DND-41 (cell line): ENCODE results near the gene OR2V2.

Source experiments
- ATAC-seq: fragments of 200-7000 bp; cut with Tn5 transposase; 3 replicates; pipeline ENCODE4 v1.9.1; 2021; ENCODE audit warnings: low read depth; ENCODE audit not compliant: insufficient read depth
- DNase-seq: peaks from one replicate; pipeline ENCODE4 v3.0.0-alpha.2; 2020
- H2AFZ ChIP-seq: 2 replicates; pipeline ENCODE4 v1.6.0; 2012; ENCODE audit warnings: low read depth, low read length
- H3K27ac ChIP-seq: 2 replicates; pipeline ENCODE4 v1.5.1; 2012; ENCODE audit warnings: low read length, inconsistent platforms
- H3K27me3 ChIP-seq: fragments of 200-600 bp; sonication (generic); 2 replicates; pipeline ENCODE4 v1.6.0; 2012; ENCODE audit warnings: low read length, mild to moderate bottlenecking, inconsistent platforms; ENCODE audit not compliant: insufficient read depth, poor library complexity
- H3K36me3 ChIP-seq: 2 replicates; pipeline ENCODE4 v1.5.1; 2012; ENCODE audit warnings: low read length, inconsistent platforms; ENCODE audit not compliant: insufficient read depth
- H3K4me1 ChIP-seq: 2 replicates; pipeline ENCODE4 v1.5.1; 2012; ENCODE audit warnings: mild to moderate bottlenecking, low read length; ENCODE audit not compliant: insufficient read depth
- H3K4me2 ChIP-seq: 2 replicates; pipeline ENCODE4 v1.6.0; 2012; ENCODE audit warnings: mild to moderate bottlenecking, moderate library complexity, low read length, inconsistent platforms; ENCODE audit not compliant: insufficient read depth
- H3K4me3 ChIP-seq, 2 experiments: fragments of 200-600 bp in 1 of 2; shearing (Covaris generic) in 1 of 2; 2 replicates each; pipeline ENCODE4 v1.5.1; 2012 to 2016; ENCODE audit warnings: inconsistent platforms in 2 of 2, low read length in 2 of 2, mild to moderate bottlenecking in 2 of 2, low read depth in 1 of 2, moderate library complexity in 1 of 2
- H3K79me2 ChIP-seq: 2 replicates; pipeline ENCODE4 v1.6.0; 2012; ENCODE audit warnings: low read length, inconsistent platforms; ENCODE audit not compliant: insufficient read depth
- H3K9ac ChIP-seq: 2 replicates; pipeline ENCODE4 v1.6.0; 2012; ENCODE audit warnings: low read depth, mild to moderate bottlenecking, inconsistent platforms, low read length, moderate library complexity
- H3K9me3 ChIP-seq: 2 replicates; pipeline ENCODE4 v1.5.1; 2012; ENCODE audit warnings: low read length, moderate library complexity, mild to moderate bottlenecking, inconsistent platforms; ENCODE audit not compliant: insufficient read depth, severe bottlenecking
- H4K20me1 ChIP-seq: 2 replicates; pipeline ENCODE4 v1.6.0; 2012; ENCODE audit warnings: low read length; ENCODE audit not compliant: insufficient read depth
- EZH2 ChIP-seq: IDR thresholded peaks from 3 replicates; pipeline ENCODE4 v1.6.1; 2012; ENCODE audit warnings: borderline replicate concordance, low read depth, mild to moderate bottlenecking, moderate library complexity, low read length, inconsistent platforms; ENCODE audit not compliant: severe bottlenecking
- TF ChIP-seq, protein P1 (sequence below): IDR thresholded peaks from 2 replicates; pipeline ENCODE4 v1.5.1; 2012; ENCODE audit warnings: borderline replicate concordance, low read length, moderate library complexity, mild to moderate bottlenecking; ENCODE audit not compliant: poor library complexity, severe bottlenecking; ENCODE audit errors: extremely low read depth

OR2V2 gene

GRCh38 chr5:181198905-181199519 lies 51.6 kb downstream of the OR2V2 start:
- H3K27ac ChIP-seq, result no peak overlapping the region
- TF ChIP-seq, protein P1, sequence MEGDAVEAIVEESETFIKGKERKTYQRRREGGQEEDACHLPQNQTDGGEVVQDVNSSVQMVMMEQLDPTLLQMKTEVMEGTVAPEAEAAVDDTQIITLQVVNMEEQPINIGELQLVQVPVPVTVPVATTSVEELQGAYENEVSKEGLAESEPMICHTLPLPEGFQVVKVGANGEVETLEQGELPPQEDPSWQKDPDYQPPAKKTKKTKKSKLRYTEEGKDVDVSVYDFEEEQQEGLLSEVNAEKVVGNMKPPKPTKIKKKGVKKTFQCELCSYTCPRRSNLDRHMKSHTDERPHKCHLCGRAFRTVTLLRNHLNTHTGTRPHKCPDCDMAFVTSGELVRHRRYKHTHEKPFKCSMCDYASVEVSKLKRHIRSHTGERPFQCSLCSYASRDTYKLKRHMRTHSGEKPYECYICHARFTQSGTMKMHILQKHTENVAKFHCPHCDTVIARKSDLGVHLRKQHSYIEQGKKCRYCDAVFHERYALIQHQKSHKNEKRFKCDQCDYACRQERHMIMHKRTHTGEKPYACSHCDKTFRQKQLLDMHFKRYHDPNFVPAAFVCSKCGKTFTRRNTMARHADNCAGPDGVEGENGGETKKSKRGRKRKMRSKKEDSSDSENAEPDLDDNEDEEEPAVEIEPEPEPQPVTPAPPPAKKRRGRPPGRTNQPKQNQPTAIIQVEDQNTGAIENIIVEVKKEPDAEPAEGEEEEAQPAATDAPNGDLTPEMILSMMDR, result no peak
- no peaks in the 10 kb centered on the region for H3K79me2 ChIP-seq
- peaks cover 7% of the 10 kb centered on the region for H3K4me1 ChIP-seq
- H2AFZ ChIP-seq, result no peak overlapping the region
- ATAC-seq (no peak), DNase-seq (no peak)
- H3K4me3 ChIP-seq, result no peak overlapping the region
- H3K9me3 ChIP-seq, result no peaks in the 10 kb centered on the region
- H3K9ac ChIP-seq, result no peak overlapping the region
- peaks cover 13% of the 10 kb centered on the region for H3K27me3 ChIP-seq
- no peaks in the 10 kb centered on the region for H3K36me3 ChIP-seq
- H3K4me2 ChIP-seq, result no peak overlapping the region
- no peaks in the 10 kb centered on the region for H4K20me1 ChIP-seq

DNA sequence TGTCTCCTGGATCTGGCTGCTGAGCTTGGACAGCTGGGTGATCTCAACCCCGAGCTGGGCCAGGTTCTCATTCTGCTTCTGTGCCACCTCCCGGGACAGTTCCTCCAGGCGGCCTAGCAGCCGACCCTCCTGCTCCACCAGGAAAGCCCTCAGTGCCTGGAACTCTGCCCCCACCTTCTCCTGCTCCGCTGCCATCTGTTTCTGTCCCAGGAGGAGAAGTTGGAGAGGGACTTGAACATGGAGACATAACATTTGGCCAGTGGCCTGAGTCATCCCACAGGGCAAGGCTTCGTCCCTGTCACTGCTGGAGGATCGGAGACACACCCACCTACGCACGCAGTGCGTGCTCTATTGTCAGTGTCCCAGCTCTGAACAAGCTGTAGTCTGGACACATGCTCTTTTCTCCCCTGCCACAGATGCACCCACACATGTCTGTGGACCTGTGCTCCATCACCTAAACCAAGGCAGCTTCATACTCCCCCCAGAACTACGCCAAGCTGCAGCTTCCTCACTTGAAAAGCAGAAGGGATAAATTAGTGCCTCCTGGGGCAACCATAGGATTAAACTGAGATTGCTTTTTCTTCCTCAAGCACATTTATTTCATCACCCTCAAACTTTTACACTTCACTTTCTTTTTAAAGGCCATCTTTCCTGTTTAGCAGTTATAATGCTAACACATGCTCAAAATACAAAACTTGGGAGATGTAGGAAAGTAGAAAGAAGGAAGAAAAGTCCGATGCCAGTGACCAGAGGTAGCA lies 52.7 kb downstream of the OR2V2 start:
- Histone ChIP-seq H2AFZ (no peak overlapping the region), H3K27ac (no peak overlapping the region), H3K4me3 (no peak overlapping the region), H3K9me3 (no peaks in the 10 kb centered on the region), H3K4me1 (peaks cover 17% of the 10 kb centered on the region), H3K27me3 (peaks cover 24% of the 10 kb centered on the region), H3K4me2 (no peak overlapping the region), H4K20me1 (no peaks in the 10 kb centered on the region), H3K79me2 (no peaks in the 10 kb centered on the region), H3K36me3 (no peaks in the 10 kb centered on the region), H3K9ac (no peak overlapping the region)
- ATAC-seq (no peak), DNase-seq (no peak)
- no peak for TF ChIP-seq EZH2
- TF ChIP-seq, protein P1, result no peak

- no peak for TF ChIP-seq EZH2
- TF ChIP-seq, protein P1, result no peak
- H3K4me3 ChIP-seq, result no peak overlapping the region
- peaks cover 31% of the 10 kb centered on the region for H3K27me3 ChIP-seq
- DNase-seq (no peak), ATAC-seq (no peak)
- H3K4me1 ChIP-seq, result peaks cover 25% of the 10 kb centered on the region
- H3K79me2 ChIP-seq, result no peaks in the 10 kb centered on the region
- H2AFZ ChIP-seq, result no peak overlapping the region
- H3K9me3 ChIP-seq, result no peaks in the 10 kb centered on the region
- 0 out of 2 replicates have a peak, but pooled peaks cover under 1% of the 10 kb centered on the region for H4K20me1 ChIP-seq
- H3K4me2 ChIP-seq, result no peak overlapping the region
- no peak overlapping the region for H3K9ac ChIP-seq
- no peaks in the 10 kb centered on the region for H3K36me3 ChIP-seq
- H3K27ac ChIP-seq, result no peak overlapping the region
Measured at GRCh38 chr5:181200816-181201215, 53.4 kb downstream of the OR2V2 start.
